Lower lobe of right lung (tissue), 2 donors: Measurements from ENCODE around the gene DHRSX. TPM values are rescaled to one million over a fixed set of nuclear protein-coding genes. Genes with fewer than 3 reads are reported as not detected.
"Not testable (repeated sequence)": the region's sequence is repeated elsewhere in the genome, so short reads cannot be mapped to it uniquely, and the experiment has no call there.

Source experiments
- ATAC-seq, 2 donors: fragments of 200-7000 bp; cut with Tn5 transposase; one replicate each; pipeline ENCODE4 v1.9.1; 2020 to 2022; ENCODE audit warnings: mild to moderate bottlenecking in 2 of 2, moderate library complexity in 2 of 2
- DNase-seq: peaks from one replicate; pipeline ENCODE4 v3.0.0-alpha.2; 2020
- H3K27ac ChIP-seq: fragments of 200-600 bp; one replicate; pipeline ENCODE4 v1.8.0; 2022
- H3K27me3 ChIP-seq: fragments of 200-600 bp; one replicate; pipeline ENCODE4 v1.8.0; 2022; ENCODE audit warnings: low read depth
- H3K36me3 ChIP-seq: fragments of 200-600 bp; one replicate; pipeline ENCODE4 v1.8.0; 2022; ENCODE audit warnings: mild to moderate bottlenecking
- H3K4me1 ChIP-seq: fragments of 200-600 bp; one replicate; pipeline ENCODE4 v1.8.0; 2022
- H3K4me3 ChIP-seq: fragments of 200-600 bp; one replicate; pipeline ENCODE4 v1.8.0; 2022; ENCODE audit warnings: mild to moderate bottlenecking
- H3K9me3 ChIP-seq: fragments of 200-600 bp; one replicate; pipeline ENCODE4 v1.8.0; 2022
- CTCF ChIP-seq: fragments of 200-600 bp; IDR thresholded peaks from one replicate; pipeline ENCODE4 v1.8.0; 2022; ENCODE audit warnings: antibody characterized with exemption, mild to moderate bottlenecking
- intact Hi-C: fragments of 100-400 bp; cut with DNase I; formaldehyde crosslinking; loops from one replicate; pipeline ENCODE4 v1.11.0; 2022
- total RNA-seq: library from RNA; stranded (reverse); fragmentation: NEBNext Ultra II Directional; extraction: Animal tissue kit (Norgen Biotek cat#: 25700); gene quantifications from one replicate; pipeline ENCODE4 v1.2.1, GENCODE V29; 2021
- donor health status: DM: no; HTN: yes; CAD: no; lungs with severe emphysema.

Gene DHRSX
- total RNA-seq, 1 donor from 2014 or later, result 31.9 TPM

GRCh38 chrX:2272337-2272736 lies 228.4 kb downstream of the DHRSX start:
- no peaks in the 10 kb centered on the region for H3K9me3 ChIP-seq
- ATAC-seq (no peak), DNase-seq (no peak)
- no peaks in the 10 kb centered on the region for H3K27me3 ChIP-seq
- no peak for TF ChIP-seq CTCF
- no peaks in the 10 kb centered on the region for H3K36me3 ChIP-seq
- no peaks in the 10 kb centered on the region for H3K4me1 ChIP-seq
- intact Hi-C loops, result no loop called here
- no peak overlapping the region for H3K4me3 ChIP-seq
- no peak overlapping the region for H3K27ac ChIP-seq

GRCh38 chrX:2271595-2271994 lies 229.2 kb downstream of the DHRSX start:
- H3K27me3 ChIP-seq, H3K4me1 ChIP-seq, DNase-seq, intact Hi-C loops, ATAC-seq, H3K27ac ChIP-seq, H3K9me3 ChIP-seq, H3K36me3 ChIP-seq, H3K4me3 ChIP-seq: not testable (repeated sequence)

- H3K9me3 ChIP-seq, DNase-seq, H3K27me3 ChIP-seq, H3K36me3 ChIP-seq, ATAC-seq, H3K27ac ChIP-seq, intact Hi-C loops, H3K4me3 ChIP-seq, H3K4me1 ChIP-seq: not testable (repeated sequence)
Measured at GRCh38 chrX:2270783-2271182, 230.0 kb downstream of the DHRSX start.

GRCh38 chrX:2267890-2268289 lies 232.9 kb downstream of the DHRSX start:
- ATAC-seq (no peak), DNase-seq (no peak)
- Histone ChIP-seq H3K36me3 (peaks cover 14% of the 10 kb centered on the region), H3K4me3 (no peak overlapping the region), H3K27me3 (no peaks in the 10 kb centered on the region), H3K4me1 (no peaks in the 10 kb centered on the region), H3K27ac (no peak overlapping the region), H3K9me3 (no peaks in the 10 kb centered on the region)
- intact Hi-C loops, result no loop called here
- TF ChIP-seq CTCF, result no peak

- ATAC-seq, result no peak
- intact Hi-C loops, result no loop called here
- TF ChIP-seq CTCF, result no peak
- H3K9me3 ChIP-seq, result no peaks in the 10 kb centered on the region
- no peak overlapping the region for H3K4me3 ChIP-seq
- no peaks in the 10 kb centered on the region for H3K27me3 ChIP-seq
- no peak for DNase-seq
- H3K36me3 ChIP-seq, result peaks cover 14% of the 10 kb centered on the region
- H3K27ac ChIP-seq, result no peak overlapping the region
- no peaks in the 10 kb centered on the region for H3K4me1 ChIP-seq
Measured at GRCh38 chrX:2266445-2267349, 234.1 kb downstream of the DHRSX start.

GRCh38 chrX:2265658-2266444 lies 234.9 kb downstream of the DHRSX start:
- H3K27ac ChIP-seq, ATAC-seq, H3K4me1 ChIP-seq, DNase-seq, H3K9me3 ChIP-seq, intact Hi-C loops, H3K27me3 ChIP-seq, H3K4me3 ChIP-seq: not testable (repeated sequence)
- peaks cover 14% of the 10 kb centered on the region for H3K36me3 ChIP-seq
